ENCODE data around the gene NXN.
"Not testable (repeated sequence)": the region's sequence is repeated elsewhere in the genome, so short reads cannot be mapped to it uniquely, and the experiment has no call there.

Gene NXN

DNA sequence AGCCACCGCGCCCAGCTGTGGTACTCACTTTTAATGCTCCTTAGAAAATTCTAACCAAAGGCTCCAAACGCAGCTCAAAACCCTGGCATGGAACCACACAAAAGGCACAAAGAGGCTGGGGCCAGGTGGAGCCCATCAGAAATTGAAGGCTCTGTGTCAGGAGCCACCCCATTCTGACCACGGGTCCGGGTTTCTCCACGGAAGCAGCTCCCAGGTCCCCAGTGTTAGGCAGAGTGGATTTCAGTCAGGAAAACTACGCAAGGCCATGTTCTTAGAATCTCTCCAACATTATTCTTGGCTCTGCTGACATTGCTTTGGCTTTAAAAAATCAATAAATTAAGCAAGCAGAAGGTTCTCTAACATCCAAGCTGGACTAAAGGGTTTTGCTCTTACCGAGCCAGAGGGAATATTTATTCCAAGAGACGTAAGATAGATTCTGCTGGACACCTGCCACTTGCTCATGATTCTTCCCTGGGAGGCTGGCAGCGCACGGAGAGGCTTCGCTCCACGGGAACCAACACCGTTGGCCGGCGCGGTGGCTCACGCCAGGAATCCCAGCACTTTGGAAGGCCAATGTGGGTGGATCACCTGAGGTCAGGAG, 93.5 kb downstream of the NXN start:
- no peaks in the 10 kb centered on the region for H3K36me3 Mint-ChIP-seq (ENCODE audit: insufficient read depth)
- DNase-seq (no peak), ATAC-seq (replicated peaks) (no peak)
- H3K27me3 Mint-ChIP-seq: peaks cover 31 to 65% of the 10 kb centered on the region in 2 donors
- no peak overlapping the region for H3K4me3 Mint-ChIP-seq
- no peak overlapping the region for H3K27ac Mint-ChIP-seq
- no peaks in the 10 kb centered on the region for H3K9me3 Mint-ChIP-seq
- peaks cover 11 to 12% of the 10 kb centered on the region in 2 donors for H3K4me1 Mint-ChIP-seq (ENCODE audit: low read depth in 2 of 2)

DNA sequence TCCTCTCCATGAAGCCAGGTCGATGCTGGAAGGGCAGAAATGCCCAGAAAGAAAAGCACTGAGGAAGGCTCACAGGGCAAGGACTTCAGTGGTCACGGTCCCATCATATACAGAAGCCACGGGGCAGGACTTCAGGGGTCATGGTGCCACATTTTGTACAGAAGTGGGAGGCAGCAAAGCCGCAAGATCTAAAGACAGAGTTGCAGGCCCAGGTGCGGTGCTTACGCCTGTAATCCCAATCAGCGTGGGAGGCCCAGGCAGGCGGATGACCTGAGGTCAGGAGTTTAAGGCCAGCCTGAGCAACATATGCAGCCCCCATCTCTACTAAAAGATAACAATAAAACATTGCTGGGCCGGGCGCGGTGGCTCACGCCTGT, 96.0 kb downstream of the NXN start:
- Mint-ChIP-seq H3K4me1 (ENCODE audit: low read depth in 2 of 2) (peaks cover 4 to 6% of the 10 kb centered on the region in 2 donors), H3K9me3 (no peaks in the 10 kb centered on the region), H3K36me3 (ENCODE audit: insufficient read depth) (peaks cover 3% of the 10 kb centered on the region), H3K27me3 (peaks cover 41 to 57% of the 10 kb centered on the region in 2 donors), H3K4me3 (no peak overlapping the region), H3K27ac (no peak overlapping the region)
- ATAC-seq (replicated peaks) (no peak), DNase-seq (no peak)

DNA sequence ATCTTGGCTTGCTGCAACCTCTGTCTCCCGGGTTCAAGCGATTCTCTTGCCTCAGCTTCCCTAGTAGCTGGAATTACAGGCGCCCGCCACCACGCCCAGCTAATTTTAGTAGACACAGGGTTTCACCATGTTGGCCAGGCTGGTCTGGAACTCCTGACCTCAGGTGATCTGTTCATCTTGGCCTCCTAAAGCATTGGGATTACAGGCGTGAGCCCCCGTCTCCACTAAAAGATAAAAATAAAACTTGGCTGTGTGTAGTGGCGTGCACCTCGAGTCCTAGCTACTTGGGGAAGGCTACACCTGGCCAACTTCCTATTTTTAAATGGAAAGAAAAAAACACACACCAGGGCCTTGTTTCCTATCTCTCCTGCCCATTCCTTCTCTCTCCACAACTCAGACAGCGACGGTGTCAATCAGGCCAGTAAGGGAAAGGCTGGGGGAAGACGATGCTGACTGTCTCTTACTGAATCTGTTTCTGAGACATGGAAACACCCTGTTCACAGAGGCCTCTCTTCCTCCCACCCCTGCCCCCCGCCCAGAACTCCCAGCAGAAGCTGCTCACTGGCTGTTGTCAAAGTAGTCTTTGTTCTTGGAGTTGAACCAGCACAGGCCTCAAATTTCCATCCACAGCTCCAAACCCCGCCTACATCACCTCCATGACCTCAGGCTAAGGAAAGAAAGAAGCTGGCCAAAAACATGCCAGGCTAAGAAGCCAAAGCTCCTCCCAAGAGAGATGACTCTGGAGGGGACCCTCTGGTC, 96.6 kb downstream of the NXN start:
- no peak for DNase-seq
- Mint-ChIP-seq H3K27ac (no peak overlapping the region), H3K4me1 (ENCODE audit: low read depth in 2 of 2) (peaks cover 3 to 4% of the 10 kb centered on the region in 2 donors), H3K9me3 (no peaks in the 10 kb centered on the region), H3K27me3 (peaks cover 43 to 62% of the 10 kb centered on the region in 2 donors), H3K4me3 (no peak overlapping the region), H3K36me3 (ENCODE audit: insufficient read depth) (peaks cover 3% of the 10 kb centered on the region)
- ATAC-seq (replicated peaks): no peak

DNA sequence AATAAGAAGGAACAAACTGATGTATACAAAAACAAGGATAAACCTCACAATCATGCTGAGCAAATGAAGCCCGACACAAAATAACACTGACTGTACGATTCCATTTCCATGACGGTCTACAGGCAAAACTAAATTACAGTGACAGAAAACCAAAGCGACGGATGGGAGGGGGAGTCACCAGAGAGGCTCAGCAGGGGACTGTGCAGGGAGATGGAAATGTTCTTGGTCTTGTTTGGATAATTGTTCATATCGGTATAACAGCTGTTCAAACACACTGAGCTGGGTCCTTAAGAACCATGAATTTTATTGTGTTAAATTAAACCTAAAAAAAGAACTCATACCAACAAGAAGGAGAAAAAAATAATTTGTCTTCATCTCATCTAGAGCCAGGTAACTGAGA, 97.8 kb downstream of the NXN start:
- H3K27me3 Mint-ChIP-seq: peaks cover 52 to 73% of the 10 kb centered on the region in 2 donors
- H3K36me3 Mint-ChIP-seq (ENCODE audit: insufficient read depth): peaks cover 3% of the 10 kb centered on the region

DNA sequence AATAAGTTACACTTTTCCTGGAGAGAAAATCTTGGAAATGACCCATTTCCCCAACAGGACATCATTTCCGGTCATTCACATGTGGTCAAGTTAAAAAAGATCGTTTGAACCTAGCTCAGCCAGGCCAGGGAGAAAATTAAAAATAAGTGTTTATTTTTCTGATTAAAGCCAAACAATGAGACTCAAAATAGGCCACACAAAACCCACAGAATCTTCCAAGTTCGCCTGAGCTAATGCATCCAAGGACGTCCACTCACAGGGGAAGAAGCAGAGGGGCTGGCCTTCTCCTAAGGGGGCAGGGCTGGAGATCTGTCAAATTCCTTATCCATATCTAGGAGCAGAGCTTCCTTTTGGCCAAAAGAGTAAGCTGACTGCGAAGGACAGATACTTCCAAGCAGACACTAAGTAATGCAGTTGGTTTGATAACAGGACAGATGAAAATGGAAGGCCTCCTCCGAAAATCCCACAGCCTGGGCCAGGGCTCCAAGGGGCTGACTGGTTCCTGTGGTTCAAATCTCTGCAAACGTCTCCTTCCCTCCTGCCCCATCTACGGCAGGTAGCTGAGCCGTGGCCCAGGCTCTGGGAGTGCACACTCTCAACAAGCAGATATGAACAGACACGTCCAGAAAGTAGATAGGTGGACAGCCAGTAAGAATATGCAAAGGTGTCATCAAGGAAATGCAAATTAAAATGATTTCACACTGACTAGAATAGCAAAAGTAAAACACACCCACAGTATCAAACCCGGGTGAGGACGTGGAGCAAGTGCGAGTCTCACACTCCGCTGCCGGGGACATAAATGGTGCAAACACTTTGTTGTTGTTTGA, 98.9 kb downstream of the NXN start:
- DNase-seq (no peak), ATAC-seq (replicated peaks) (no peak)
- no peaks in the 10 kb centered on the region for H3K9me3 Mint-ChIP-seq
- H3K36me3 Mint-ChIP-seq (ENCODE audit: insufficient read depth): peaks cover 3% of the 10 kb centered on the region
- H3K4me3 Mint-ChIP-seq: no peak overlapping the region
- H3K4me1 Mint-ChIP-seq (ENCODE audit: low read depth in 2 of 2): peaks cover 6 to 9% of the 10 kb centered on the region in 2 donors
- H3K27me3 Mint-ChIP-seq: peaks cover 52 to 80% of the 10 kb centered on the region in 2 donors
- H3K27ac Mint-ChIP-seq: no peak overlapping the region

More for the DNA sequence above, 97.8 kb downstream of the NXN start:
- Mint-ChIP-seq H3K9me3 (no peaks in the 10 kb centered on the region), H3K4me1 (ENCODE audit: low read depth in 2 of 2) (peaks cover 3 to 4% of the 10 kb centered on the region in 2 donors), H3K27ac (no peak overlapping the region), H3K4me3 (no peak overlapping the region)
- no peak for ATAC-seq (replicated peaks)
- no peak for DNase-seq

DNA sequence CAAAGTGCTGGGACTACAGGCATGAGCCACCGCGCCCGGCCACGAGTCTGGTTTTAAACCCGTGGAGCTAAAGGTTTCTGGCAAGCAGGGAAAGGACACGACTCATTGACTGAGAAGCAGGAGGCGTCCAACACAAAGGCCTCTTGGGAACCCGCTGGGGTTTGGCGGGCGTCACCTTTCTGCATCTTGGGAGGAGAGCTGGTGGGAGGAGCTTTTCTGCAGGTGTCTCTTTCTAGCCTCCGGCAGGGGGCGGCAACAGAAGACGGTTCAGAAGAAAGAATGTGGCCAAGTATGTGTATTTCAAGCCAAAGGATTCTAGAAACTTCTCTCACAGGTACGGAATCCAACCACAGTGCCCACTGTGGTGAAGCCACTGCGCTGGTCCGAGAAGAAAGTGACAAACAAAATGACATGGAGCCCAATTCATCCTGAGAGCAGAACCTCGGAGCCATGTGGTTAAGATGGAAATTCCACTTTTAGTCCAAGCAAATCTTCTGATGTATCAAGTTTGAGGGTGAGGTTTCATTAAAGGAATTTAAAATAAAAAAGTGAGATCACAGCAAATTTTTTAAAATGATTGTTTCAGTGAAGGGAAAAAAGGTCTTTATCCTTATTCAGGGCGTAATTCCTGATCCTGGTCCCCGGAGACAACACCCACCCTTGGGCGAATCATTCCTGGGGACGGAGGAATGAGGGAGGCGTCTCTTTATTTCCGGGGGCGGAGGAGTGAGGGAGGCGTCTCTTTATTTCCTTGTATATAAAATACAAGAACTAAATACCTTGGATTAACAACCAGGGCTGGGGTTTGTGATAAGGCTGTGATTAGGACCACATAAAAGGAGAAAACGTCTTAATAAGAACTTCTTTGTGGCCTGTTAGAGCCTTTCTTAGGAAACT, 99.8 kb downstream of the NXN start:
- peaks cover 6 to 9% of the 10 kb centered on the region in 2 donors for H3K4me1 Mint-ChIP-seq (ENCODE audit: low read depth in 2 of 2)
- no peak overlapping the region for H3K4me3 Mint-ChIP-seq
- DNase-seq: peak; percentile 52 to 56 (median 54)
- peaks cover 54 to 85% of the 10 kb centered on the region in 2 donors for H3K27me3 Mint-ChIP-seq
- no peak overlapping the region for H3K27ac Mint-ChIP-seq
- H3K9me3 Mint-ChIP-seq: no peaks in the 10 kb centered on the region
- ATAC-seq (replicated peaks): peak; percentile 78
- peaks cover 3% of the 10 kb centered on the region for H3K36me3 Mint-ChIP-seq (ENCODE audit: insufficient read depth)

DNA sequence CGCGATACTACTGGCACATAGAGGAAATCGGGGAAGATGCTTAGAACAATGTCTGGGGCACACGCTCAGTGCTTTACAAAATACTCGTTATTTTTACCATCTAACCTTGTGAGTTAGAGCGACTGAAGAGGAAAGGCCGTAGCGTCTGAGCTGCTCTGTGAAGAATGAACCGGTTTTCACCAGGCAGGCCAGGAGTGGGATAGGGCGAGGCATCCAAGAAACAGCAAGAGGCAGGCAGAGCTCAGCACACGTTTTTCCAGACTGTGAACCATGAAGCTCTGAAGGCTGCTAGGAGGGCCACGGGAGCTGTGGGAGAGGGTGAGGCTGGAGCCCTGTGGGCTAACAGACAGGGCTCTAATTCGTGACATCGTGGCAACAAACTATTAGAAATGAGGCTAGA, 101.9 kb downstream of the NXN start:
- H3K27ac Mint-ChIP-seq: no peak overlapping the region
- H3K4me3 Mint-ChIP-seq: no peak overlapping the region
- ATAC-seq (replicated peaks) (no peak), DNase-seq (no peak)
- H3K9me3 Mint-ChIP-seq: no peaks in the 10 kb centered on the region
- H3K27me3 Mint-ChIP-seq: peaks cover 48 to 79% of the 10 kb centered on the region in 2 donors
- peaks cover 3% of the 10 kb centered on the region for H3K36me3 Mint-ChIP-seq (ENCODE audit: insufficient read depth)
- H3K4me1 Mint-ChIP-seq (ENCODE audit: low read depth in 2 of 2): peaks cover 6 to 9% of the 10 kb centered on the region in 2 donors

DNA sequence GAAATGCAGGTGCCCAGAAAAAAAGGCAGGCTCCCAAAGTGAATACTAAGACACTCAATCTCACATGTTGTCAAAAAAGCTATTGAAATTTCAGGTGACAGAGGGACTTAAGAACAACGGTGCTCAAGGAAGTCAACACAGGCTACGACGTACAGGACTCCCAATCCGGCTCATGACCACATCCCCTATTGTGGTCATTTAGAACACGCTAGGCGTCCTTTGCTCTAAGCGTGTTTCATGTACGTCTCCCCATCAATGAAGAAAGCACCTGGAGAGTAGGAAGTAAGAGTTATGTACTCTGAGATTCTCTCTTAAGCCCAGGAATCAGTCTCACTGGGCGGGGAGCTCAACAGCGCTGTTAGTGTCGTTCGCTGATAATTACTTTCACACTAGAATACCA, 103.3 kb downstream of the NXN start:
- Mint-ChIP-seq H3K27ac (no peak overlapping the region), H3K36me3 (ENCODE audit: insufficient read depth) (peaks cover 3% of the 10 kb centered on the region), H3K27me3 (peaks cover 52 to 79% of the 10 kb centered on the region in 2 donors), H3K9me3 (no peaks in the 10 kb centered on the region), H3K4me1 (ENCODE audit: low read depth in 2 of 2) (peaks cover 6 to 9% of the 10 kb centered on the region in 2 donors), H3K4me3 (no peak overlapping the region)
- ATAC-seq (replicated peaks) (peak; percentile 75), DNase-seq (peak in 1 of 3 experiments; percentile 18)

DNA sequence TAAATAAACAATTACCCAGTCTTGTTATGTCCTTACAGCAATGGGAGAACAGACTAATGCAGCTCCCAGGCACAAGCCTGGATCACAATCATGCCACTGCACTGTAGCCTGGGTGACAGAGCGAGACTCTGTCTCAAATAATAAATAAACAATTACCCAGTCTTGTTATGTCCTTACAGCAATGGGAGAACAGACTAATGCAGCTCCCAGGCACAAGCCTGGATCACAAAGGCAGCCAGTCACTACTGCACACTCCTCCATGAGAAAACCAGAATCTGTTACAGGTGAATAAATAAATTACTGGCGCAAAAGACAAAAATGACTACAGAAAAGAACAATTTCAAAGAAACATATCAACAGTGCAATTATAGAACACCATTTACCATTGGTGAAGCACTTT, 105.0 kb downstream of the NXN start:
- not testable (repeated sequence) for H3K36me3 Mint-ChIP-seq (ENCODE audit: insufficient read depth); H3K9me3 Mint-ChIP-seq; H3K4me3 Mint-ChIP-seq; H3K4me1 Mint-ChIP-seq (ENCODE audit: low read depth in 2 of 2); DNase-seq; H3K27ac Mint-ChIP-seq; ATAC-seq (replicated peaks)
- H3K27me3 Mint-ChIP-seq: peaks cover 40 to 69% of the 10 kb centered on the region in 2 donors

DNA sequence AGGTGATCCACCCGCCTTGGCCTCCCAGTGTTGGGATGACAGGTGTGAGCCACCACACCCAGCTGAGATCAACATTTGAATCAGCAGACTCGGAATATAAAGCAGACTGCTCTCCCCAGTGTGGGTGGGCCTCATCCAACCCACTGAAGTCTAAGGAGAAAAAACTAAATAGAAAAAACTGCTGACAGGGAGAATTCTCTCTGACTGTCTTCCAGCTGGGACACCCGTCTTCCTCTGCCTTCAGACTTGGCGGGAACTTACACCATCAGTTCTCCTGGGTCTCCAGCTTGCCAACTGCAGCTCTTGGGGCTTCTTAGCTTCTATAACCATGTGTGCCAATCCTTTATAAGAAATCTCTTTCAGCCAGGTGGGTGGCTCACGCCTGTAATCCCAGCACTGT, 106.7 kb downstream of the NXN start:
- peaks cover 3% of the 10 kb centered on the region for H3K36me3 Mint-ChIP-seq (ENCODE audit: insufficient read depth)
- no peaks in the 10 kb centered on the region for H3K9me3 Mint-ChIP-seq
- peaks cover 4 to 5% of the 10 kb centered on the region in 2 donors for H3K4me1 Mint-ChIP-seq (ENCODE audit: low read depth in 2 of 2)
- peaks cover 53 to 79% of the 10 kb centered on the region in 2 donors for H3K27me3 Mint-ChIP-seq
- H3K4me3 Mint-ChIP-seq: no peak overlapping the region
- no peak for ATAC-seq (replicated peaks)
- no peak for DNase-seq
- no peak overlapping the region for H3K27ac Mint-ChIP-seq

DNA sequence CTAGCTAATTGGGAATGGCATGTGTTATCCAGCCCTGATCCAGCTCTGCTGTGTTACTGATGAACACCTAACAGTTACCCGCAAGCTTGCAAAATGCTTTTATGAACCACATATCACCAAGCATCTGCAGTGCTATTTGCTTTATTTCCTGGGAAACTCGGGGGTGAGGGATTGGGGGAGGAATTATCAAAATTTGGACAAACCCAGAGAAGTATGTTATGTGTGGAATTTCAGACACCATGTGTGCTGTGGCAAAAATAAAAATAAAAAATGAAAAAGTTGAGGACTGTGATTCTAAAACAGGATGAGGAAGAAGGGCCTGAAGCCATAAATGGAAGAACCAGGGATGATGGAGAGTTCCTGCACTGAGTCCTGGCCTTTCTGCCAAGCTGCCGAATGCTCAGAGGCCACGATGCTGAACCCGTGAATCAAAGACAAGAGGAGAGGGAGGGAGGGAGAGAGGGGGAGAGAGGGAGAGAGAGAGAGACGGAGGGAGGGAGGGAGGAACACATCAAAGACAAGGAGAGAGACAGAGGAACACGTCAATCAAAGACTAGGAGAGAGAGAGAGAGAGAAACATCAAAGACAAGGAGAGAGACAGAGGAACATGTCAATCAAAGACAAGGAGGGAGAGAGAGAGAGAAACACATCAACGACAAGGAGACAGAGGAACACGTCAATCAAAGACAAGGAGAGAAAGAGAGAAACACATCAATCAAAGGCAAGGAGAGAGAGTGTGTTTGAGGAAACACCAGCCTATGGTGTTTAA, 107.6 kb downstream of the NXN start:
- peaks cover 4 to 5% of the 10 kb centered on the region in 2 donors for H3K4me1 Mint-ChIP-seq (ENCODE audit: low read depth in 2 of 2)
- DNase-seq (no peak), ATAC-seq (replicated peaks) (no peak)
- no peaks in the 10 kb centered on the region for H3K9me3 Mint-ChIP-seq
- H3K27ac Mint-ChIP-seq: no peak overlapping the region
- H3K27me3 Mint-ChIP-seq: peaks cover 47 to 74% of the 10 kb centered on the region in 2 donors
- H3K4me3 Mint-ChIP-seq: no peak overlapping the region
- peaks cover 3% of the 10 kb centered on the region for H3K36me3 Mint-ChIP-seq (ENCODE audit: insufficient read depth)

Data from effector memory CD8-positive, alpha-beta T cell (primary cell).